Measurements from ENCODE around the gene CSGALNACT2. TPM values are rescaled to one million over a fixed set of nuclear protein-coding genes. Genes with fewer than 3 reads are reported as not detected.
"Not testable (repeated sequence)": the region's sequence is repeated elsewhere in the genome, so short reads cannot be mapped to it uniquely, and the experiment has no call there.

CSGALNACT2 gene
- total RNA-seq, 2 experiments from 2014 or later, result 17.0 to 17.4 TPM

DNA sequence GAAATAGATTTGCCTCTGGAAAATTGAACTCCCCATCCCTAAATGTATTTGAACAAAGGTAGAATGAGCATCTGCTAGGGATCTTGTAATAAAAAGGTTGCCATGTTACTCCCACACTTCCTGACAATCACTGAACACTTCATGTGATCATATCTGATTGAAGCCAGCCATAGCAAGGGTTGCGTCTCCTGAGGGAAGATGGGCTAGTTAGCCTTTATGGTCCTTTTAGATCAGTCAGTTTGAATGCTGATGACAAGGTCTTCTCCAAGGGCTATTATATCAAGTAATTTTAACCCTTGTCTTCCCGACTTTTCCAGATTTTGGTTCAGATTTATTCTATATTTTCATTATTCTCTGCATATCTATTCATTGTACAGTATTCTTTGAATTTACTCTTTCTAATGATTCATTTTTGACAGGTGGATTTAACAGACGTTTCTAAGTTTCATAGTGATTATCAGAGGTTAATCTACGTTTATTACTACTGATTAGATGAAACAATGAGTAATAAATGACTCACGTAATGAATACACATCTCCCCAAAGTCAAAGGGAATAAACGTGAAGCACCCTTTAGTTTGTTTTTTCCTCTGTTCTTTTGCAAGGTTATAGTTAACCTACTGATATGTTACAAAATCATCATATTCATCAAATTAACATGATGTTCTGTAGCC lies 28.1 kb downstream of the CSGALNACT2 start:
- ChIA-PET CTCF (no interaction called here), POLR2A (no interaction called here)

DNA sequence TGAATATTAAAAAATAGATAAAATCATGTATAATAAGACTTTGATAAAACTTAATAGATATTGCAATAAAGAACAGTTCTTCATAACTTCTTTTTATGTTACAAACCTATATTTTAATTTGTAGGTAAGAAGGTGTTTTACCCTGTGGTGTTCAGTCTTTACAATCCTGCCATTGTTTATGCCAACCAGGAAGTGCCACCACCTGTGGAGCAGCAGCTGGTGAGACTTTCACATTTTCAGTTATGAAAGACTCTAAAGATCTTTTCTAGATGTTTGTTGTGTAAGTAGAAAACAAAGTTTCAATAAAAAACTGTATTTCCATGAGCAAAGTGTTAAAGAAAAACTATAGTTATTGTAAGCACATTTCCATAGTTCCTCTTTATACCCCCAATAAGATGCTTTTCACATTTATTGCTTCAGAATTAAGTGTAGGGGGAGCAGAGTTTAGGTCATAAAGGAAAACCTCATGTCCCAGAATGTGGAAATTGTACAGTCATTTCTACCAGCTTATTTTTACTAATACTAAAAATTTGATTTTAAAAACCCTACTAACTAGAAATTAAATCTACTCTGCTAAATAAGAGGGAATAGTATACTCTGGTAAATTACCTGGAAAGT lies 28.7 kb downstream of the CSGALNACT2 start:
- CTCF ChIA-PET, result interaction anchor here (0.7 kb wide), 1 partner anchor 27 kb away, joined by 3 read pairs; no protein-coding TSS in a partner anchor
- POLR2A ChIA-PET, result no interaction called here

DNA sequence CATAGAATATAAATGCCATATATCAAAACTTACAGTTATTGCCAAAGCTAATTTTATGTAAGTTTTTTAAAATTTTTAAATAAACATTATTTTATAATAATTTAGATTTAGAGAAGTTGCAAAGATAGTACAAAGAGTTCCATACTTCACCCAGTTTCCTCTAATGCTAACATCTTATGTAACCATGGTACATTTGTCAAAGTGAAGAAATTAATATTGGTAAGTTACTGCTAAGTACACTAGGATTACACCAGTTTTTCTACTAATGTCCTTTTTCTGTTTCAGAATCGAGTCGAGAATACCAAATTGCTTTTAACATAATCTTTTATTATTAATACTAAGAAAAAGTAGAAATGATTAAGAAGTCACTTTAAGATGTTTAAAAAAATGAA lies 29.2 kb downstream of the CSGALNACT2 start:
- POLR2A ChIA-PET, result no interaction called here

DNA sequence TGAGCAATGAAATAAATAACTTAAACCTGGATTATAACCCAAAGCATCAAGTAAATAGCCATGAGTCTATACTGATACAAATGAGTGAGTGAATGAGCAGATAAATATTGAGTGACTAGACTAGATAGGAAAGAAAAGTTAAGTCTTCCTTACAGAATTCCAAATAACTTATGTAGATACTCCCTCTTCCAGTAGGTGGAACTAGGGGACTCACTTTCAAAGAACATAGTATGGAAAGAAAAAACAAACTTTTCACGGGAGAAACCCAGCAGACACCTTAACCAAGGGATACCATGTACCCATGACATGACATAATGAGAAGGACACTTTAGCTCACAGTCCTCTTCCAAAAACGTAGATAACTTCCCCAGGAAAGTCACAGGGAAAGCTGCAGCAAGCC lies 32.2 kb downstream of the CSGALNACT2 start:
- ChIA-PET POLR2A (no interaction called here), CTCF (no interaction called here)

More for the DNA sequence above, 29.2 kb downstream of the CSGALNACT2 start:
- CTCF ChIA-PET, result interaction anchor here (0.7 kb wide), 1 partner anchor 28 kb away, joined by 3 read pairs; no protein-coding TSS in a partner anchor

DNA sequence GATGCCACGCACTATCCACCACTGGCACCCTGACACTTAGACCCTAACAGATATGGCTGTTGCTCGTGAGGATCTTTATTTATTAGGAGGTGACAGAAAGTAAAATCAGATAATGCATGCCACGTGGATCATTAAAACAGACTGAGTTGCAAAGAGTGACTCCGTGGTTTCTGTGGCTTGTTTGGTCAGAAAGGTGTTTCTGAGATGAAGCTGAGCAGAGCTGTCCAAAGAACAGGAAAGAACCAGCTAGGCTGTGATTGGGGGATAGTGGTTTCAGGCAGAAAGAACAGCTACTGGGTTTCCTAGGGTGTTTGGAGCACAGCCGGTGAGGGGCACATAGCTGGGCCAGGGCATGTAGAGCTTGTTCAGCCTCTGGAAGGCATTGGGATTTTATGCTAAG lies 34.4 kb downstream of the CSGALNACT2 start:
- ChIA-PET POLR2A (no interaction called here), CTCF (interaction anchor here (1.8 kb wide), 1 partner anchor 29 kb away, joined by 6 read pairs; no protein-coding TSS in a partner anchor)

DNA sequence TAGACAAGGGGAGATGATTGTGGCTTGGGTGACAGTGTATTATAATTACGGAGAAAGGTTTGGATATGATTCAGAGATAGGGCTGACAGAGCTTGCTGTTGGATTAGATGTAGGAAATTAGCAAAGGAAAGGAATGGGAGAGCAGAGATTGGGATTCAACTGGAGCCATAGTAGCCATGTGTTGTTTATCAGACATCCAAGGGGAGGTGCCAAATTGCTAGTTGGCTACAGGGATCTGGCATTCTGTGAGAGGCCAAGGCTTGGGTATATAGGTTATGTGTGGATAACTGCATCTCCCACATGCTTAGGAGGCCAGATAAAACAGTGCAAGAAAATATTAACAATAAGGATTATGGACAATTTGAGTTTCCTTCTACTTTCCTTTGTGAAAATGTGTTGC lies 34.9 kb downstream of the CSGALNACT2 start:
- CTCF ChIA-PET, result interaction anchor here (0.6 kb wide), 1 partner anchor 25 kb away, joined by 3 read pairs; no protein-coding TSS in a partner anchor
- POLR2A ChIA-PET, result no interaction called here

DNA sequence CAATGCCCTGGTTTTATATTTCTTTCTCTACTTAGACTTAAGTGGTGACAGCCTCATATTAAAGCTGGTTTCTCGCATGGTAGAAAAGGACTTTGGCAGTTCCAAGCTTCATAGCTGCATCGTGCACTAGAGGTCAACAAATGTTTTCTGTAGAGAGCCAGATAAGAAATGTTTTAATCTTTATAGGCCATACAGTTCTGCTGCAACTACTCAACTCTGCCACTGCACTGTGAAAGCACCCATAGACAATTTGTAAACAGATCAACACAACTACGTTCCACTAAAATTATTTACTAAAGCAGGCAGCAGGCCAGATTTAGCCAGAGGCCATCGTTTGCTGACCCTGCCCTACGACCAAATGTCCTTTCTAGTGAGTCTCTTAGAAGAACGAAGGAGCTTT lies 36.7 kb downstream of the CSGALNACT2 start:
- POLR2A ChIA-PET, result no interaction called here
- CTCF ChIA-PET, result no interaction called here

DNA sequence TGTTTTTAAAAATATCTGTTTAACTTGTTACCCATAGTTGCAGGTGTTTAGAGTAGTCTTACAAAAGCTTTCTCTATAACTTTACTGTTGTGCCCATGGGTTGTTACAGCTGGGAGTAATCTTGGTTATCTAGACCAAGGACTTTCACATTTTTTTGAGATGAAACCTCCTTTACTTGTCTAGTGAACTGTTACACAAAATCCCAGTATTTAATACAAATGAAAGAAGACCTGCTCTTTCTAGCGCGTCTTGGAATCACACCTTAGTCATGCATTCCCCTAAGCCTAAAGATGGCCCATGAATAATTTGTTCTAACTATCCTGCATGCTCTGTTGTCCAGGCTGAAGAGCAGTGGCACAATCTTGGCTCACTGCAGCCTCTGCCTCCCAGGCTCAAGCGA lies 38.0 kb downstream of the CSGALNACT2 start:
- ChIA-PET POLR2A (no interaction called here), CTCF (no interaction called here)

DNA sequence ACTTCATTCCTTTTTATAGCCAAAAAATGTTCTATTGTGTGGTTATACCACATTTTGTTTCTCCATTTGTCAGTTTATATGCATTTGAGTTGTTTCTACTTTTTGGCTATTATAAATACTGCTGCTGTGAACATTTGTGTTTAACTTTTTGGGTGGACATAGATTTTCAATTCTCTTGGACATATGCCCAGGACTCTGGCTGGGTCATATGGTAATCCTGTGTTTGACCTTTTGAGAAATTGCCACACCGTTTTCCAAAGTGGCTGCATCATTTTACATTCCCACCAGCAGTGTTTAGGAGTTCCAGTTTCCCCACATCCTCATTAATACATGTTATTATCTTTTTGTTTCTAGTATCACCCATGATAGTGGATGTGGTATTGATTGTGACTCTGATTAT lies 39.4 kb downstream of the CSGALNACT2 start:
- CTCF ChIA-PET, result no interaction called here
- POLR2A ChIA-PET, result no interaction called here

DNA sequence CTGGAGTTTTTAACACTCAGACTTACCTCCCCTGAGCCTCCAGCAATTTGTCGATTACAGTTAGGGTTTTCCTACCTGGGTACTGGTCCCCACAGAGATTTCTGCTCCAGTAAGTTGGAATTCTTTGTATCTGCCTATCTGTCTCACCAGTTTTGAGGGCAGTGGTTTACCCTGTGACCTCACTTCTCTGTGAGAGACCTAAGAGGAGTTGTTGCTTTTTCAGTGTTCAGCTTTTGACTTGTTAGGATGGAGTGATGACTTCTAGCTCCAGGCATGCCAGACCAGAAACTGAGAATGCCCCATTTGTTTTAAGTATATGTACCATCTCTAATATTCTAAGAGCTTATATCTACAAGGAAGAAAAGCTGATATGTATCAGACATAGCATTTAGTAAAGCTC lies 42.9 kb downstream of the CSGALNACT2 start:
- ChIA-PET POLR2A (no interaction called here), CTCF (interaction anchor here (1.7 kb wide), 1 partner anchor 24 kb away, joined by 4 read pairs; no protein-coding TSS in a partner anchor)

DNA sequence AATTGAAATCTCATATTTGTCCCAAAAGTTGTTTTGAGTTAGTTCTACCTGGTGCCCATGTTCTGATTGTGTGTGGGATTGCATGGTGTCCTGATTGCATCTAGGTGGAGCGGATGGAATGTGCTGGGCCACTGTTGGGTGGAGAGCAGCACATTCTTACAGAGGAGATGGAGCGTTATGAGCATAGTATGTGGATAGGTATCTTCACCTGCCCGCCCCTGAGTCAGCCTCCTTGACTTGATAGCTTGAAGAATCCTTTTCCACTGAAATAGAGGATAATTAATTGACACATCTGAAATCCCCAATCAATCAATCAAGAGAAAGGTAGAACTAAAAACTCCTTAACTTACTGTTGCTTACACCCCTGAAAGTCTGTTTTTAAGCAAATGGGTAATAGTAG lies 45.5 kb downstream of the CSGALNACT2 start:
- CTCF ChIA-PET, result interaction anchor here (1.3 kb wide), 1 partner anchor 63 kb away, joined by 3 read pairs; no protein-coding TSS in a partner anchor
- POLR2A ChIA-PET, result not testable (repeated sequence)

DNA sequence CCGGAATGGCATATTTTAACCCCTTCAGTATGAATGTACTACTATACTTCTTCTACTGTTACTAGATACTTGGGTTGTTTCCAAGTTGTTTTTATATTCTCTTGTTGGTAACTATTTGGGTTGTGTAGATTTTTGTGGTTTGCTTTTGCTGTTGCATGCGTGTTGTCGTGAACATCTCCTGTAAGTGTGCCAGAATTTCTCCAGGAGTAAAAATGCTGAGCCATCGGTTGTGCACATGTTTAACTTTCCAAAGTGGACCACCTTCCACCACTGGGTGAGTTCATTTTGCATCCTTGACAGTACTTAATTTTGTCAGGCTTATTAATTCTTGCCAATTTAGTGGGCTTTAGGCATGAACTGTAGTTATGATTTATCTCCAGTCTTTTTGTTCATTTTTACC lies 47.9 kb downstream of the CSGALNACT2 start:
- ChIA-PET POLR2A (no interaction called here), CTCF (no interaction called here)

DNA sequence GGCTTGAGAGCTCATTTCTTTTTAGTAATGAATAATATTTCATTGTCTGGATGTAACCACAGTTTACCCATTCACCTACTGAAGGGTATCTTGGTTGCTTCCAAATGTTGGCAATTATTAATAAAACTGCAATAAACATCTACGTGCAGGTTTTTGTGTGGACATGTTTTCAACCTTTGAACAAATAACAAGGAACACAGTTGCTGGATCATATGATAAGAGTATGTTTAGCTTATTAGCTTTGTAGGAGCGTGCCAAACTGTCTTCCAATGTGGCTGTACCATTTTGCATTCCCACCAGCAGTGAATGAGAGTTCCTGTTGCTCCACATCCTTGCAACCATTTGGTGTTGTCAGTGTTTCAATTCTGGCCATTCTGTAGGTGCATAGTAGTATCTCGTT lies 49.0 kb downstream of the CSGALNACT2 start:
- ChIA-PET CTCF (no interaction called here), POLR2A (no interaction called here)

DNA sequence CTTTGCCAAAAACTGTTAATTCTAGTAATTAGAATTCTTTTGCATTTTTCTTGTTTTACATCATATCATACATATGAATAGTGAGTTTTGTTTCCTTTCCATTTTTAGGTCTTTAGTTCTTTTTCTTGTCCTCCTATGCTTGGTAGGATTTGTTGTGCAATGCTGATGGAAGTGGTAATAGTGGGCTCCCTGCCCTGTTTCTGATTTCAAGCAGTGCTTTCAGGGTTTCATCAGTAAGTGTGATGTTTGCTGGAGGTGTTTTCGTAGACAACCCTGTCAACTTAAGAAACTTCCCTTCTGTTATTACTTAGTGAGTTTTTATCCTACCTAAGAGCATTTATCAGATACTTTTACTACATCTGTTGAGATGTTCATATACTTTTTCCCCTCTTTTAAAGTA lies 50.5 kb downstream of the CSGALNACT2 start:
- CTCF ChIA-PET, result no interaction called here
- POLR2A ChIA-PET, result no interaction called here

DNA sequence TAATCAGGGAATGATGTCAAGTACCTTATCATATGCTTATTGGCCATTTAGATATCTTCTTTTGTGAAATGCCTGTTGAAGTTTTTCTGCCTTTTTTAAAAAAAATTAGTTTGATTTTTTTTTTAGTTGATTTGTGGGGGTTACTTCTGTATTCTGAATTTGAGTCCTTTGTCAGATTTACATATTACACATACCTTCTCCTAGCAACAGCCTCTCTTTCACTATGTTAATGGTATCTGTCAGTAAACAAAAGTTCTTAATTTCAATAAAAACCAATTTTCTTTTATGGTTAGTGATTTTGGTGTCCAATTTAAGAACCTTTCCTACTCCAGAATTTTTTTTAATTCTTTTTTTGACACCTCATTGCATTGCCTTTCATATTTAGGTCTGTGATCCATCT lies 52.0 kb downstream of the CSGALNACT2 start:
- POLR2A ChIA-PET, result no interaction called here

DNA sequence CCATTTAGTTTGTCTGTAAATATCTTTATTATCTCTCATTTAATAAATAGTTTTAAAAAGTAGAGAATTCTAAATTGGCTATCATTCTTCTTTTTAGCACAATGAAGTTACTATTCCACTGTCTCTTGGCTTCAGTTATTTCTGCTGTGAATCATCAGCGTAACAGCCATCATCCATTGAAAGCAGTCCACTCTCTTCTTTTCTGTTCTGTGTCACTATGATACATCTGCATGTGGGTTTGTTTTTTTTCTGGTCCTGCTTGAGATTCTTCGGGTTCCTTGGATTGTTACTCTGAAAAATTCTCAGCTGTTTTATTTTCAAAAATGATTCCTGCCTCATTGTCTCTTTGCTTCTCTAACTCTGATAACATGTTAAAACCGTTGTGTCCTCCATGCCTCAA lies 52.5 kb downstream of the CSGALNACT2 start:
- POLR2A ChIA-PET, result no interaction called here
- CTCF ChIA-PET, result no interaction called here

More for the DNA sequence above, 52.0 kb downstream of the CSGALNACT2 start:
- CTCF ChIA-PET, result no interaction called here

DNA sequence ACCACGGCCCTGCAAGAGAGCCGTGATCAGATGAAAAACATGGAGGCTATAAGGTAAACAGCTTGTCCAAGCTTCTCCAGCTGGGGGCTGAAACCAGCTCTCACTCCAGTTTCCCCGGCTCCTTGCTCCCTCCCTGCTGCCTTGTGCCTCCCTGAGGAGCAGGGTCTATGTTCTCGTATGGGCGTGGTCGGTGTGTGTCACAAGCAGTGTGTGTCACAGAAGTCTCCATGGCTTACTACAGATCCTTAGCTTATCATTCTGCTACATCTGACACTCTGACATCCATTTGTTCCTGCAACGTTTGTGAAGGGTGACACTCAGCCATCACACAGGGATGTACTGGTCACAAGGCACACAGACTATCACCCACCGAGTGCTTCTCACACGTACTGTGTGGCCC lies 54.6 kb downstream of the CSGALNACT2 start:
- POLR2A ChIA-PET, result interaction anchor here (0.6 kb wide), 1 partner anchor 140 kb away, joined by 5 read pairs; no protein-coding TSS in a partner anchor
- CTCF ChIA-PET, result interaction anchor here (1.6 to 2.0 kb wide), 2 partner anchors 9 to 12 kb away, joined by 5 read pairs; no protein-coding TSS in a partner anchor

DNA sequence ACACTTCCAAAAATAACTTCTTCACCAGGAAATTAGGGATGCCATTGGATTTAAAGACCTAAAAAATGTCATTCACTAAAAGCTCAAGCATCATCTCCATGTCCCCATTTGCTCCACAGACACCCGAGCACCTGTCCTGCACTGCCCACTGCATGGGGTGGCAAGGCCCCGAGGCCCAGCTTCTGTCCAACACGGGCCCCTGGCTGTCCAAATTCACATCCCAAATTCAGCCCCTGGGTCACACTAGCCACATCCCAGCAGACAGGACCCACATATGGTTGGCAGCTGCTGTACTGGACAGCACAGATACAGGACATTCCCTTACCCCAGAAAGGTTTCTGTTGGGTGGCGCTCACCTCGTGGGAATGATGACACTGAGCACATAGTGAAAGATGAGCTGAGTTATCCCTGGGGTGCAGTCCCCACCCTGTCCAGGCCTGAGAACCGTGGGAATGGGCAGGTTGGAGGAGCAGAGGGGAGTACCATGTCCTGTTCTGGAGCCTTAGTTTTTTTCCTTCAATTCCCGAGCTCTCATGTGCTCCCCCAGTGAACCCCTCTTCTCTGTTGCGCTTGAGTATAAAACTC lies 55.3 kb downstream of the CSGALNACT2 start:
- POLR2A ChIA-PET, result no interaction called here
- CTCF ChIA-PET, result interaction anchor here (1.6 to 2.0 kb wide), 2 partner anchors 9 to 11 kb away, joined by 5 read pairs; no protein-coding TSS in a partner anchor

DNA sequence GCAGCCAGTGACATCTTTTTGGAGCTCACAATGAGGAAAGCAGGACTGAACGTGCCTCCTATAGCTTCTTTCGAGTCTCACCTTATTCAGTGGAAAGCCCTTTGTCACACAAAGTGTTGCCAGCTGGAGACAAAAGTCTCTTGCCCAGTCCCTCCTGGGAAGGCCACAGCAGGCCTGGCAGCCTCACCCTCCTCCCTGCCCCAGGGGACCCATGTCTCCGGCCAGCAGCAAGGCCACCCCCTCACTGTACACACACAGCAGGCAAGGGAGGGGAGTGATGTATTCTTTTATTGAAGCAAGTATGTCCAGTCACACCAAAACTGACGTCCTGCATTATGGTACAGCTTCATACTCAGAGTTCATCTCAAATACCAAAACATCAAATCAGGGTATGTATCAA lies 56.0 kb downstream of the CSGALNACT2 start:
- CTCF ChIA-PET, result interaction anchor here (1.6 to 2.0 kb wide), 2 partner anchors 8 to 10 kb away, joined by 5 read pairs; no protein-coding TSS in a partner anchor
- POLR2A ChIA-PET, result no interaction called here

DNA sequence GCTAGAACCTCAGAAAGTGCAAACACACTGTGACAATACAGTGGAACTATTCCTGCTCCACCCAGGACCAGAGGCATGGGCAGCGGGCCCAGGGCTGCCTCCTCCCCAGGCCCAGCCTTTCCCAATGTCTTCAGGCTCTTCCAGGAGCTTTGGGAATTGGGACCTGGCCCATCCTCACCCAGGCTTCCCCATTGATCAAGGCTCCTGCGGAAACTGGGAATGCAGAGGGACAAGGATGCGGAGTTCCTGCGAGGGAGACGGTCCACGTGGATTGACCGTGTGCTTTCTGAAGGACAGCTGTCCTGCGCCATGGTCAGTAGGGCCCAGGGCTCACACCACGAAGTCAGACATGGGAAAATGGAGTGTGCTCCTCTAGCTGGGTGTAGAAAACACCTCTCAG lies 56.6 kb downstream of the CSGALNACT2 start:
- CTCF ChIA-PET, result interaction anchor here (0.9 to 2.0 kb wide), 2 partner anchors 10 kb away, joined by 4 to 5 read pairs; no protein-coding TSS in a partner anchor
- POLR2A ChIA-PET, result no interaction called here

DNA sequence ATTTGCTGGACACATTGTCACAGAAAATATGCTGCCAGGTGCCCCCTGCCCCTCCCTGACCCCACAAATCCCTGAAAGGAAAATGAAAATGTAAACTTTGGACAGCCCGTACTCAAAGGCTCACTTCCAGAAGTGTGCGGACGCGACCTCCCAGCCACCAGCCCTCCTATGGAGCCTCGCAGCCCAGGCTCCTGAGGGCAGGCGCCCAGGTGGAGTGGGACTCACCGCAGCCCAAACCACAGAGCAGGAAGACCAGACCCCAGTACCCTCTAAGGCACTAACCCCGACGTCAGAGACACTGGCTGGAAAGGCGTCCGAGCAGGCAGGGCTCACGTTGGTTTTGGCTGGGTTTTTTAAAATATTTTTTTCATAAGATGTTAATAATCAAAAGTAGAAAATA lies 57.3 kb downstream of the CSGALNACT2 start:
- ChIA-PET CTCF (interaction anchor here (0.9 kb wide), 1 partner anchor 9 kb away, joined by 4 read pairs; no protein-coding TSS in a partner anchor), POLR2A (no interaction called here)
